Measurements from ENCODE around the gene BRD4.

Gene BRD4

DNA sequence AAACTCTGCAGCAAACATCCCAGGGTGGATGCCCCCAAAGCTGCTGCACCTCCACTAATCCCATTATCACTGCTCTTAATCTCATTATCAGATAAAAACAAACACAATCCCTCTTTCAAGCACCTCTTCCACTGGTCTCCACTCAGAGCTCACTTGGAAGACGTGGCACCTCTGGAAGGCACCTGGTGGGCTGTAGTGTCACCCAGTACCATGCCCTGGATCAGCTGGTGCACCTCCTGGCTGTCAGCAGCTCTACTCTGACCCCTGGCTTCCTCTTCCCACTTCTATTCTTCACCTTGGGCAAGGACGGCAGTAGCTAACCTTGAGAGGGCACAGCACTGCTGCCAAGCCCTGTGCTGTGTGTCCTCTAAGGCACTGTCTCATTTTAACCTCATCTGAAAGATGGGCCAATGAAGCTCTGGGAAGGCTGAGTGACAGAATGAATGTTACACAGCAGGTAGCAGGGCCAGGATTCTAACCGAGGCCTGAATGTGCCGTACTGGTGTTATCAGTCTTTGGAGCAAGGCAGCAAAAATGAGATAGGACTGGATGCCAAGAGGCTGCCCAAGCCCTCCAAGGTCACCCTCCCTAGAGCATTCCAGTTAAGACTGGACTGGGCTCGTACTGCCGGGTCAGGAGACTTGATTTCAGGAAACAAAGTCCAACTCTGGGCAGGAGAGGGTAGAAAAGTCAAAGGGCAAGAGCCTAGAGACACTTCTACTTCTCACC lies 7.4 kb downstream of the BRD4 start:
- DNase-seq (ENCODE audit: extremely low spot score): no peak
- ChIA-PET CTCF (interaction anchor here (1.1 to 1.9 kb wide), 5 partner anchors 12 to 95 kb away, joined by 3 to 9 read pairs (median 4); no protein-coding TSS in a partner anchor), POLR2A (interaction anchor here (1.1 kb wide), 1 partner anchor 9 kb away, joined by 4 read pairs; no protein-coding TSS in a partner anchor)
- TF ChIP-seq, protein P1, sequence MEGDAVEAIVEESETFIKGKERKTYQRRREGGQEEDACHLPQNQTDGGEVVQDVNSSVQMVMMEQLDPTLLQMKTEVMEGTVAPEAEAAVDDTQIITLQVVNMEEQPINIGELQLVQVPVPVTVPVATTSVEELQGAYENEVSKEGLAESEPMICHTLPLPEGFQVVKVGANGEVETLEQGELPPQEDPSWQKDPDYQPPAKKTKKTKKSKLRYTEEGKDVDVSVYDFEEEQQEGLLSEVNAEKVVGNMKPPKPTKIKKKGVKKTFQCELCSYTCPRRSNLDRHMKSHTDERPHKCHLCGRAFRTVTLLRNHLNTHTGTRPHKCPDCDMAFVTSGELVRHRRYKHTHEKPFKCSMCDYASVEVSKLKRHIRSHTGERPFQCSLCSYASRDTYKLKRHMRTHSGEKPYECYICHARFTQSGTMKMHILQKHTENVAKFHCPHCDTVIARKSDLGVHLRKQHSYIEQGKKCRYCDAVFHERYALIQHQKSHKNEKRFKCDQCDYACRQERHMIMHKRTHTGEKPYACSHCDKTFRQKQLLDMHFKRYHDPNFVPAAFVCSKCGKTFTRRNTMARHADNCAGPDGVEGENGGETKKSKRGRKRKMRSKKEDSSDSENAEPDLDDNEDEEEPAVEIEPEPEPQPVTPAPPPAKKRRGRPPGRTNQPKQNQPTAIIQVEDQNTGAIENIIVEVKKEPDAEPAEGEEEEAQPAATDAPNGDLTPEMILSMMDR (IDR thresholded peaks at IDR 0.05; ENCODE audit: control extremely low read depth, extremely low read depth, low read depth, missing control alignments): peak; percentile 7

GRCh38 chr19:15323496-15324235 lies 8.7 kb downstream of the BRD4 start:
- ChIA-PET CTCF (interaction anchor here (1.9 kb wide), 2 partner anchors 29 to 32 kb away, joined by 5 to 9 read pairs; no protein-coding TSS in a partner anchor), POLR2A (no interaction called here)
- DNase-seq (ENCODE audit: extremely low spot score): no peak
- TF ChIP-seq, protein P1 (IDR thresholded peaks at IDR 0.05; ENCODE audit: control extremely low read depth, extremely low read depth, low read depth, missing control alignments): no peak

- DNase-seq (ENCODE audit: extremely low spot score): no peak
- ChIA-PET POLR2A (interaction anchor here (0.5 to 1.5 kb wide), 3 partner anchors 12 to 795 kb away, joined by 3 to 4 read pairs (median 3); no protein-coding TSS in a partner anchor), CTCF (interaction anchor here (1.4 kb wide), 1 partner anchor 54 kb away, joined by 3 read pairs; no protein-coding TSS in a partner anchor)
- TF ChIP-seq, protein P1 (IDR thresholded peaks at IDR 0.05; ENCODE audit: control extremely low read depth, extremely low read depth, low read depth, missing control alignments): no peak
These were observed 10.6 kb downstream of the BRD4 start for GRCh38 chr19:15321739-15322138.

- ChIA-PET POLR2A (interaction anchor here (0.6 kb wide), 2 partner anchors 9 to 10 kb away, joined by 3 to 4 read pairs; no protein-coding TSS in a partner anchor), CTCF (interaction anchor here (0.9 to 1.4 kb wide), 3 partner anchors 10 to 235 kb away, joined by 3 to 4 read pairs (median 3); no protein-coding TSS in a partner anchor)
These were observed 12.2 kb downstream of the BRD4 start for GRCh38 chr19:15320116-15320515.

DNA sequence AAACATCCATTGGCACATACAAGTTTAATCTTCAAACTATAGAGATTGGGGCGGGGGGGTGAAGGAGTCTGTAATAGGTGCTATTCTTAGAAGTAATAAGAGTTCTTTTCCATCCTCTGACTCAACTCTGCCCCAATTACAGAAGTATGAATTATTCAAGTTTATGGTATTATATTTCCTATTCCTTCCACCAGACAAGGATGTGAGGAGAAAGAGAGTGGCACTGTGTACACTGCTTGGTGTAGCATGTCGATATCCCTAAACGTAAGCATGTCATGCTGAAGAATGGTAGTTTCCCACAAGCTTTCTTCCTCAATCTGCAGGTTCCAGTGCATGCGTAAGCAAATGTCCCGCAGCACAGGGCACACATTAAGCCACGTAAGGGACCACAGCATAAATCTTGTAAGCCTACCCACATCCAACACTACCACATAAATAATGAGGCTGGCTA lies 14.1 kb downstream of the BRD4 start:
- no peak for DNase-seq (ENCODE audit: extremely low spot score)
- ChIA-PET POLR2A (interaction anchor here (0.8 to 1.4 kb wide), 2 partner anchors 16 to 42 kb away, joined by 3 read pairs; no protein-coding TSS in a partner anchor), CTCF (interaction anchor here (1.4 to 2.2 kb wide), 5 partner anchors 12 to 40 kb away, joined by 3 to 8 read pairs (median 4); no protein-coding TSS in a partner anchor)
- TF ChIP-seq, protein P1 (IDR thresholded peaks at IDR 0.05; ENCODE audit: control extremely low read depth, extremely low read depth, low read depth, missing control alignments): no peak

More at GRCh38 chr19:15320116-15320515, 12.2 kb downstream of the BRD4 start:
- TF ChIP-seq, protein P1 (IDR thresholded peaks at IDR 0.05; ENCODE audit: control extremely low read depth, extremely low read depth, low read depth, missing control alignments): no peak
- no peak for DNase-seq (ENCODE audit: extremely low spot score)
